Measurements from ENCODE around the gene BRIP1.
"Not testable (repeated sequence)": the region's sequence is repeated elsewhere in the genome, so short reads cannot be mapped to it uniquely, and the experiment has no call there.

The BRIP1 gene

DNA sequence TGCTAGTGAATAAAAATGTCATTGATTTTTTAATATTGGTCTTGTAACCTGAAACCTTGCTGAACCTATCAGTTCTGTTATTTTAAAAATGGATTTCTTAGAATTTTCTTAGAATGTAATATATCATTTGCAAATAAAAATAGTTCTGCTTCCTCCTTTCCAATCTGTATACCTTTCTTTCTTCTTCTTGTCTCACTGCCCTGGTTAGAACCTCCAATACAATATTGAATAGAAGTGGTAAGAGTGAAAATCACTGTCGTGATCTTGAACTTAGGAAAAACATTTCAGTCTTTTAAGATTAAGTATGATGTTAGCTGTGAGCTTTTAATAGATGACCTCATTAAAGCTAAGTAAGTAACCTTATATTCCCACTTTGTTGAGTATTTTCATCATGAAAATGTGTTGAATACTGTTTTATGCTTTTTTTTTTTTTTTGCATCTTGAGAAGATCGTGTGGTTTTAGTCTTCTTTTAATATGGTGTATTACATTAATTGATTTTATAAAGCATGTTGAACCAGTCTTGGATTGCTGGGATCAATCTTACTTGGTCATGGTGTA is 167.5 kb downstream of the BRIP1 start:
- no peak for DNase-seq
- Mint-ChIP-seq H3K27ac (no peak overlapping the region), H3K27me3 (no peaks in the 10 kb centered on the region), H3K36me3 (ENCODE audit: insufficient read depth) (no peaks in the 10 kb centered on the region), H3K4me1 (ENCODE audit: low read depth in 2 of 2) (no peaks in the 10 kb centered on the region), H3K9me3 (peaks cover 5 to 7% of the 10 kb centered on the region in 2 donors), H3K4me3 (no peak overlapping the region)
- no peak for ATAC-seq (replicated peaks)

GRCh38 chr17:61694095-61694494 is 169.2 kb downstream of the BRIP1 start:
- Mint-ChIP-seq H3K27me3 (no peaks in the 10 kb centered on the region), H3K9me3 (no peaks in the 10 kb centered on the region), H3K27ac (no peak overlapping the region), H3K36me3 (ENCODE audit: insufficient read depth) (no peaks in the 10 kb centered on the region), H3K4me1 (ENCODE audit: low read depth in 2 of 2) (no peaks in the 10 kb centered on the region), H3K4me3 (no peak overlapping the region)
- ATAC-seq (replicated peaks) (no peak), DNase-seq (no peak)

GRCh38 chr17:61689610-61690180 is 173.6 kb downstream of the BRIP1 start:
- no peaks in the 10 kb centered on the region for H3K27me3 Mint-ChIP-seq
- no peaks in the 10 kb centered on the region for H3K4me1 Mint-ChIP-seq (ENCODE audit: low read depth in 2 of 2)
- H3K4me3 Mint-ChIP-seq: no peak overlapping the region
- H3K9me3 Mint-ChIP-seq: no peaks in the 10 kb centered on the region
- no peaks in the 10 kb centered on the region for H3K36me3 Mint-ChIP-seq (ENCODE audit: insufficient read depth)
- no peak for DNase-seq
- no peak overlapping the region for H3K27ac Mint-ChIP-seq
- ATAC-seq (replicated peaks): no peak

- DNase-seq (no peak), ATAC-seq (replicated peaks) (no peak)
- H3K9me3 Mint-ChIP-seq: no peaks in the 10 kb centered on the region
- H3K27ac Mint-ChIP-seq: no peak overlapping the region
- no peaks in the 10 kb centered on the region for H3K36me3 Mint-ChIP-seq (ENCODE audit: insufficient read depth)
- no peaks in the 10 kb centered on the region for H3K27me3 Mint-ChIP-seq
- no peak overlapping the region for H3K4me3 Mint-ChIP-seq
- no peaks in the 10 kb centered on the region for H3K4me1 Mint-ChIP-seq (ENCODE audit: low read depth in 2 of 2)
These were observed 175.6 kb downstream of the BRIP1 start for GRCh38 chr17:61687769-61688168.

- no peak overlapping the region for H3K27ac Mint-ChIP-seq
- no peak for DNase-seq
- no peak for ATAC-seq (replicated peaks)
- no peak overlapping the region for H3K4me3 Mint-ChIP-seq
- H3K9me3 Mint-ChIP-seq: no peaks in the 10 kb centered on the region
- no peaks in the 10 kb centered on the region for H3K4me1 Mint-ChIP-seq (ENCODE audit: low read depth in 2 of 2)
- no peaks in the 10 kb centered on the region for H3K27me3 Mint-ChIP-seq
- no peaks in the 10 kb centered on the region for H3K36me3 Mint-ChIP-seq (ENCODE audit: insufficient read depth)
These were observed 177.2 kb downstream of the BRIP1 start for GRCh38 chr17:61686113-61686512.

- Mint-ChIP-seq H3K4me3 (no peak overlapping the region), H3K27me3 (no peaks in the 10 kb centered on the region), H3K9me3 (no peaks in the 10 kb centered on the region), H3K36me3 (ENCODE audit: insufficient read depth) (no peaks in the 10 kb centered on the region), H3K27ac (no peak overlapping the region), H3K4me1 (ENCODE audit: low read depth in 2 of 2) (no peaks in the 10 kb centered on the region)
- DNase-seq (no peak), ATAC-seq (replicated peaks) (no peak)
These were observed 178.5 kb downstream of the BRIP1 start for GRCh38 chr17:61684818-61685217.

GRCh38 chr17:61684172-61684571 is 179.2 kb downstream of the BRIP1 start:
- no peak overlapping the region for H3K4me3 Mint-ChIP-seq
- no peaks in the 10 kb centered on the region for H3K27me3 Mint-ChIP-seq
- H3K36me3 Mint-ChIP-seq (ENCODE audit: insufficient read depth): no peaks in the 10 kb centered on the region
- H3K4me1 Mint-ChIP-seq (ENCODE audit: low read depth in 2 of 2): no peaks in the 10 kb centered on the region
- no peaks in the 10 kb centered on the region for H3K9me3 Mint-ChIP-seq
- no peak overlapping the region for H3K27ac Mint-ChIP-seq
- ATAC-seq (replicated peaks) (no peak), DNase-seq (no peak)

DNA sequence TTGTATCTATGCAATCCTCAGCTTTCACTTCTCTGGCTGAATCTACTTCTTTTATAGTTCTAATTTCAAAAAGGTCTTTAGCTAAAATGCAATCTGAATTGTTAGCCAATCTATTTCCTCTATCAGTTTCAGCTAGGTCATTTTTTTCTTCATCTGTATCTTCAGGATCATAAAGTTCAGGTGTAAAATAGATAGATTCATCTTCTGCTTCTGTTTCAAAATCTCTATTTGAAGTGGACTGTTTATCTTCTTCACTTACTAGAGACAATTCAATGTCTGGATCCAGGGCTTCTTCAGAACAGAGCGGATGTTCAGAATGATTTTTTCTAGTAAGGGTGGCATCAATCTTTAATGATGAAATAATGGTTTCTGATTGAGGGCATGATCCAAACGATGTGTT is 179.9 kb downstream of the BRIP1 start:
- Mint-ChIP-seq H3K27ac (no peak overlapping the region), H3K4me1 (ENCODE audit: low read depth in 2 of 2) (no peaks in the 10 kb centered on the region), H3K9me3 (no peaks in the 10 kb centered on the region), H3K4me3 (no peak overlapping the region), H3K27me3 (no peaks in the 10 kb centered on the region), H3K36me3 (ENCODE audit: insufficient read depth) (no peaks in the 10 kb centered on the region)
- no peak for ATAC-seq (replicated peaks)
- no peak for DNase-seq

DNA sequence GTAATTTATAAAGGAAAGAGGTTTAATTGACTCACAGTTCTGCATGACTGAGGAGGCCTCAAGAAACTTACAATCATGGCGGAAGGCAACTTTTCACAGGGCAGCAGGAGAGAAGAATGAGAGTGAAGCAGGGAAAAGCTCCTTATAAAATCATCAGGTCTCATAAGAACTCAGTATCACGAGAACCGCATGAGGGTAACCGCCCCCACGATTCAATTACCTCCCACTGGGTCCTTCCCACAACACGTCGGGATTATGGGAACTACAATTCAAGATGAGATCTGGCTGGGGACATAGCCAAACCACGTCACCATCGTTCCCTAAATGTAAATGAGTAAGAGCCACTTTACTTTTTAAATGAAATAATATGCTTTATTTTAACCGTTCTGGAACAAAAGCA is 182.4 kb downstream of the BRIP1 start:
- H3K4me1 Mint-ChIP-seq (ENCODE audit: low read depth in 2 of 2): no peaks in the 10 kb centered on the region

DNA sequence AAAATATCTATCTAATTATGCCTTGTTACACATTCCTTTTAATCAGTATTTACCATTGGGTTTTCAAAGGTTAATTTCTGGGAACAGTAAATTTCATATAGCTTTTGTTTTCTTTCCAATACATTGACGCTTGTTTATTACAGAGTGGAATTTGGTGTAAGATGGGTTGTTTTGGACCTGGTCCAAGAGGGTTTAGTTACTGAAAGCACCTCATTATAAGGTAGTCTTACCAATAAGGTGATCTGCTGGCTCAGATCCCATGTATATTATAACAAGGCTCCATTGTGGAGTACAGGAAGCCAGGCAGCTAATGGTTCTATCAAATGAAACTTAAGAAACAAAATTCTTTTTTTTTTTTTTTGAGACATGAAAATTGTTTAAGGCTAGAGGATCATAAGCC is 185.0 kb downstream of the BRIP1 start:
- H3K36me3 Mint-ChIP-seq (ENCODE audit: insufficient read depth): no peaks in the 10 kb centered on the region
- ATAC-seq (replicated peaks) (no peak), DNase-seq (no peak)
- H3K27me3 Mint-ChIP-seq: no peaks in the 10 kb centered on the region
- H3K9me3 Mint-ChIP-seq: no peaks in the 10 kb centered on the region
- H3K4me3 Mint-ChIP-seq: no peak overlapping the region
- no peak overlapping the region for H3K27ac Mint-ChIP-seq
- no peaks in the 10 kb centered on the region for H3K4me1 Mint-ChIP-seq (ENCODE audit: low read depth in 2 of 2)

More for the DNA sequence above, 182.4 kb downstream of the BRIP1 start:
- no peaks in the 10 kb centered on the region for H3K36me3 Mint-ChIP-seq (ENCODE audit: insufficient read depth)
- no peak overlapping the region for H3K4me3 Mint-ChIP-seq
- DNase-seq (no peak), ATAC-seq (replicated peaks) (no peak)
- no peaks in the 10 kb centered on the region for H3K27me3 Mint-ChIP-seq
- no peak overlapping the region for H3K27ac Mint-ChIP-seq
- H3K9me3 Mint-ChIP-seq: no peaks in the 10 kb centered on the region

DNA sequence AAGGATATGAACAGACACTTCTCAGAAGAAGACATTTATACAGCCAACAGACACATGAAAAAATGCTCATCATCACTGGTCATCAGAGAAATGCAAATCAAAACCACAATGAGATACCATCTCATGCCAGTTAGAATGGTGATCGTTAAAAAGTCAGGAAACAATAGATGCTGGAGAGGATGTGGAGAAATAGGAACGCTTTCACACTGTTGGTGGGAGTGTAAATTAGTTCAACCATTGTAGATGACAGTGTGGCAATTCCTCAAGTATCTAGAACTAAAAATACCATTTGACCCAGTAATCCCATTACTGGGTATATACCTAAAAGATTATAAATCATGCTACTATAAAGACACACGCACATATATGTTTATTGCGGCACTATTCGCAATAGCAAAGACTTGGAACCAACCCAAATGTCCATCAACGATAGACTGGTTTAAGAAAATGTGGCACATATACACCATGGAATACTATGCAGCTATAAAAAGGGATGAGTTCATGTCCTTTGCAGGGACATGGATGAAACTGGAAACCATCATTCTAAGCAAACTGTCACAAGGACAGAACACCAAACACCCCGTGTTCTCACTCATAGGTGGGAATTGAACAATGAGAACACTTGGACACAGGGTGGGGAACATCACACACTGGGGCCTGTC is 186.0 kb downstream of the BRIP1 start:
- H3K9me3 Mint-ChIP-seq, H3K27me3 Mint-ChIP-seq, H3K27ac Mint-ChIP-seq: not testable (repeated sequence)

GRCh38 chr17:61676522-61676921 is 186.8 kb downstream of the BRIP1 start:
- H3K36me3 Mint-ChIP-seq (ENCODE audit: insufficient read depth); H3K4me3 Mint-ChIP-seq; H3K27ac Mint-ChIP-seq; ATAC-seq (replicated peaks); H3K27me3 Mint-ChIP-seq; DNase-seq; H3K4me1 Mint-ChIP-seq (ENCODE audit: low read depth in 2 of 2); H3K9me3 Mint-ChIP-seq: not testable (repeated sequence)

More for the DNA sequence above, 186.0 kb downstream of the BRIP1 start:
- H3K36me3 Mint-ChIP-seq (ENCODE audit: insufficient read depth); H3K4me1 Mint-ChIP-seq (ENCODE audit: low read depth in 2 of 2); H3K4me3 Mint-ChIP-seq; DNase-seq; ATAC-seq (replicated peaks): not testable (repeated sequence)

DNA sequence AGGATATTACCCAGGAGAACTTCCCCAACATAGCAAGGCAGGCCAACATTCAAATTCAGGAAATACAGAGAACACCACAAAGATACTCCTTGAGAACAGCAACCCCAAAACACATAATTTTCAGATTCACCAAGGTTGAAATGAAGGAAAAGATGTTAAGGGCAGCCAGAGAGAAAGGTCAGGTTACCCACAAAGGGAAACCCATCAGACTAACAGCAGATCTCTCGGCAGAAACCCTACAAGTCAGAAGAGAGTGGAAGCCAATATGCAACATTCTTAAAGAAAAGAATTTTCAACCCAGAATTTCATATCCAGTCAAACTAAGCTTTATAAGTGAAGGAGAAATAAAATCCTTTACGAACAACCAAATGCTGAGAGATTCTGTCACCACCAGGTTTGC is 188.7 kb downstream of the BRIP1 start:
- not testable (repeated sequence) for DNase-seq; H3K27ac Mint-ChIP-seq; H3K9me3 Mint-ChIP-seq; H3K4me3 Mint-ChIP-seq; H3K27me3 Mint-ChIP-seq; H3K4me1 Mint-ChIP-seq (ENCODE audit: low read depth in 2 of 2); ATAC-seq (replicated peaks); H3K36me3 Mint-ChIP-seq (ENCODE audit: insufficient read depth)
